HG02798 (cell line): ENCODE measurements around the gene SLC39A7.
A peak's percentile ranks its signal among the peaks of the same experiment; 100 is the strongest.

Source experiments
- ATAC-seq: cut with Tn5 transposase; IDR thresholded peaks from one replicate; pipeline ENCODE4 v1.9.1; 2021; ENCODE audit warnings: mild to moderate bottlenecking; ENCODE audit not compliant: unreplicated experiment, poor library complexity

SLC39A7 gene

DNA sequence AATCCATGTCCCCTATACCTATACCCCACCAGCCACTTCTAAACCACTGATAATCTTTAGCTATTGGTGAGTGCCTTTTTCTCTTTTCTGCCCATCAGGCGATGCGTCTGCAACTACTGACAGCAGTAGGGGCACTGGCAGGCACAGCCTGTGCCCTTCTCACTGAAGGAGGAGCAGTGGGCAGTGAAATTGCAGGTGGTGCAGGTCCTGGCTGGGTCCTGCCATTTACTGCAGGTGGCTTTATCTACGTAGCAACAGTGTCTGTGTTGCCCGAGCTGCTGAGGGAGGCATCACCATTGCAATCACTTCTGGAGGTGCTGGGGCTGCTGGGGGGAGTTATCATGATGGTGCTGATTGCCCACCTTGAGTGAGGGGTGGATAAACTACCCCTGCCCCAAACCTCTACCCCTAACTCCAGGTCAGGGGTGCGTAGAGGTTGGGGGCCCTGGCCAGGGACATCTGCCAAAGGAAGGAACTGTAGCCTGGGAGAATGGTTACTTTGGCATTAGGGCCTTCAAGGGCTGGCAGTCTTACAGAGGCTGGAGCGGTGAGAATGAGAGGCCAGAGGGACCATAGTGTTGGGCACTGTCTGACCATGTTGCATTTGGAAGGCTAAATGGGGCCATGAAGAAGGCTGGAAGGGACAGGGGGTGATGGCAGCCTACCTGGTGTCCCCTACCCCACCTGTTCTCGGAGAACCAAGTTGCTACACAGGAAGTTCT lies 2.9 kb downstream of the SLC39A7 start:
- no peak for ATAC-seq

DNA sequence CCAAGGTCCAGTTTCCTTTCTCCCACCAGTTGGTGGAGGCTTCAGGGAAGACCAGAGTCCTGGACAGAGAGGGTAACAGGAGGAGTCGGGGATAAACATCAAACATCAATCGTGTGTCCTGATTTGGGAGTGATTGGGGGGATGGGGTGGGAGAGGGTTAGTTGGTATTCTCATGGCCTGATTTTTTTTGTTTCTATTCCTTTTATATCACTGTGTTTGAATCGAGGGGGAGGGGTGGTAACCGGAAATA lies 3.4 kb downstream of the SLC39A7 start:
- no peak for ATAC-seq

DNA sequence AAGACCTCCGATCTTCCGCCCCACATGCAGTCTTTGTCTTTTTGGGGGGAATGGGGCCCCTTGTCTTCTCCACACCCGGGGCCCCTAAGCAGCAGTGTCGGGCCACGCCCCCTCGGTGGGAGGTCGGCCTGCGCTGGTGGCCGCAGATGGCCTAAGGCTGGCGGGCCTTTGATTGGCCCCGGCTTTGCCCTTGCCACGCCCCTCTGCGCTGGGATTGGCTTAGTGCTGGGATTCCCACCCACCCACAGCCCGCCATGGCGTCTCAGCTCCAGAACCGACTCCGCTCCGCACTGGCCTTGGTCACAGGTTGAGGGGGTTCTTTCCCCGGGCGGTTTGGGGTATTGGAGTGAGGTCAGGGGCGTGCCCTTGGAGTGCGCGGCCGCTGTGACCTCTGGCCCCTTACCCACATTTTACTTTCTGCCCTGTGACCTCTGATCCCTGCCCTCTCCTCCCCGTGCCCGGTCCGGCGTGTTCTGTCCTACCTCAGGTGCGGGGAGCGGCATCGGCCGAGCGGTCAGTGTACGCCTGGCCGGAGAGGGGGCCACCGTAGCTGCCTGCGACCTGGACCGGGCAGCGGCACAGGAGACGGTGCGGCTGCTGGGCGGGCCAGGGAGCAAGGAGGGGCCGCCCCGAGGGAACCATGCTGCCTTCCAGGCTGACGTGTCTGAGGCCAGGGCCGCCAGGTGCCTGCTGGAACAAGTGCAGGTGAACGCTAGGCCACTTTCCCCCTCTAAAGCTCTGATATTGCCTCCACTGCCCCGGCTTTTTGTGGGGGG lies 3.9 kb downstream of the SLC39A7 start, which contains the start of gene HSD17B8:
Gene HSD17B8 (plus strand): TSS at position 241 of the 776 bp plus-strand sequence. CDS start 14 bp downstream, at position 255.
- peak; percentile 57 for ATAC-seq

- ATAC-seq, result no peak
Measured at GRCh38 chr6:33205191-33206026, 4.7 kb downstream of the SLC39A7 start.

DNA sequence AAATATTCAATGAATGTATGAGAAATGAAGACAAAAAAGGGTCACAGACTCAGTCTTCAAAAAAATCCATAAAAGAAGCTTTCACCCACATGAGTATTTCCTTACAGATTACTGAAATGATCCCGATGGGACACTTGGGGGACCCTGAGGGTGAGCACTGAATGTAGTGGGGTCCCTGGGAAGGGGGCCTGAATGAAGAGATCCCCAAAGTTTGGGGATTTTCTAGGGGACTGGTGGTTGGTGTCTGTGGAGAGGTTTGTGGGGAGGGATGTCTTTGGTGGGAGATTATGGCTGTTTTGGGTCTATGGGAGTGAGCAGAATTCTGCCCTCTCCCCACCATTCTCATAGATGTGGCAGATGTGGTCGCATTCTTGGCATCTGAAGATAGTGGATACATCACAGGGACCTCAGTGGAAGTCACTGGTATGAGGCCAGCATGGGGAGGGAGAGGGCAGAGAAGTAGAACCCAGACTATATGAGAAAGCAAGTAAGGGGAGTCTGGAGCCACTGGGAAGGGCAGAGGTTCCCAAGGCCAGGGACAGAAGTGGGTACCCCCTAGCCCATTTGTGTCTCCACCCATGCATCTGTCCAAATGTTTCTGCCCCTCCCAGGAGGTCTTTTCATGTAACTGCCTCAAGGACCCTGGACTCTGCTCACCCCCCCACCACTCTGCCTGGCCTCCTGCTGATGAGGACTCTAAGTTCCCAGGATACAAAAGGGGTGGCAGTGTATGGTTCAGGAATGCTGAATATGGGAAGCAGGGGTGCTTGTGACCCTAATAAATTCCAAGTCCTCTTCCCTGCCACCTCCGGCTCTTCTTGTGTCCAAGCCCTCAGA lies 5.6 kb downstream of the SLC39A7 start:
- ATAC-seq, result no peak

DNA sequence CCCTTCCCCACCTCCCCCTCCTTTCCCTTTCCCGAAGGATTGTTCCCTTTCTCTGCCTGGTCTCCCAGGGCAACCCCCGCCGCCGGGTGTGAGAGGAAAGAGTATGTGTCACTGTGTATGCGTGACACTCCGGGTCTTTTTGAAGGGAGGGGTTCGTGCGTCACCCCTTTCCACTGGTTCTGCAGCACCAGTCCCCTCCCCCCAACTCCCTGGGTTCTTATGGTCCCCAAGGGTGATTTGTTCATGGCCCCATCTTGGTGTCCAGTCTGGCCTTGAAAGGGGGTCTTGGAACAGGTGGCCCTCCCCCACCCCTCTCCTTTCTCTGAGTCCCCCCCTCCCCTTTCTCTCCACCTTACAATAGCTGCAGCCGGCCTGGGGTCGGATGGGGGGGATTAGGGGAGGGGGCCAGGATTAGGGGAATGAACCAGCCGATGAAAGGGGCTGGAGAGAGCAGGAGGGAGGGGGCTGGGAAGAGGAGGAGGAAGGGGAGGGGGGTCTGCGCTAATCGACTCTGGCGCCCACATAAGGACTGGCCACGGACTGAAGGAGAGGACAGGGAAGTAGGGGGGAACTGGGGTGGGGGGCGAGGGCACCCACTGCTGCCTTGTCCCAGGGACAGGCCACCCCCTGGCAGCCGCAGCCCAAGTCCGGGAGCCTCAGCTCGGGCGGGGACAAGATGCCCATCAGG lies 6.3 kb downstream of the SLC39A7 start:
- ATAC-seq, result no peak

DNA sequence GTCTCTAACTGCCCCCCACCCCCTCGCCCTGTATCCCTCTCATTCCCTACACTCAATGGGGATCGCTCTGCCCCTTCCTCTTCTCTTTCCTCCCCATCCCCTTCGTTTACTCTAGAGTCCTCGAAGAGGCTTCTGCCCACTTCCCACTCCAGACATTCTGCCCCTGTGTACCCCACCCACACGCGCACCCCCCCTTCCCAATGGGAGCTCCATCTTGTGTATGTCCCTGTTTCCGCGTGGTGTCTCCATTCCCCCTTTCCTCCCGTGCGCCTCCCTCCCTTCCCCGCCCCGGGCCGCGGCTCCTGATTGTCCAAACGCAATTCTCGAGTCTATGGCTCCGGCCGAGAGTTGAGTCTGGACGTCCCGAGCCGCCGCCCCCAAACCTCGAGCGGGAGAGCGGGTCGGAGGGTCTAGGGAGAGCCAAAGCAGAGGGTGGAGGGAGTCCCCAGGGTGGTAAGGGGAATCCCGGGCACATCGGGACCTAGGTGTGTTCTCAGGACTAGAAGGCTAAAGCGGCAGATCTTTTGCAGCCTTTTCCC lies 7.0 kb downstream of the SLC39A7 start:
- ATAC-seq, result no peak

- peak; percentile 57 for ATAC-seq
Measured at GRCh38 chr6:33208091-33208967, 7.7 kb downstream of the SLC39A7 start, which contains the start of gene RING1. Gene RING1, plus strand, starts transcription at chr6:33208500. Its CDS starts 323 bp downstream, at chr6:33208823.

DNA sequence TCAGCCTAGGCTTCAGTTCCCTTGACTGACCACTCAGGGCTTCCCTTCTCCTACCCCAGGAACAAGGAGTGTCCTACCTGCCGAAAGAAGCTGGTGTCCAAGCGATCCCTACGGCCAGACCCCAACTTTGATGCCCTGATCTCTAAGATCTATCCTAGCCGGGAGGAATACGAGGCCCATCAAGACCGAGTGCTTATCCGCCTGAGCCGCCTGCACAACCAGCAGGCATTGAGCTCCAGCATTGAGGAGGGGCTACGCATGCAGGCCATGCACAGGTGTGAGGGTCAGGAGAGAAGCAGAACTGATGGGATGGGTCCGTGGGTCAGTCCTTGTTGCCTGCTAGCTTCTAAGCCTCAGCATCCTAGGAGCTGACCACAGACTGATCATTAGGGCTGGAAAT lies 9.2 kb downstream of the SLC39A7 start:
- no peak for ATAC-seq

GRCh38 chr6:33211136-33211535 lies 10.5 kb downstream of the SLC39A7 start:
- ATAC-seq, result no peak

DNA sequence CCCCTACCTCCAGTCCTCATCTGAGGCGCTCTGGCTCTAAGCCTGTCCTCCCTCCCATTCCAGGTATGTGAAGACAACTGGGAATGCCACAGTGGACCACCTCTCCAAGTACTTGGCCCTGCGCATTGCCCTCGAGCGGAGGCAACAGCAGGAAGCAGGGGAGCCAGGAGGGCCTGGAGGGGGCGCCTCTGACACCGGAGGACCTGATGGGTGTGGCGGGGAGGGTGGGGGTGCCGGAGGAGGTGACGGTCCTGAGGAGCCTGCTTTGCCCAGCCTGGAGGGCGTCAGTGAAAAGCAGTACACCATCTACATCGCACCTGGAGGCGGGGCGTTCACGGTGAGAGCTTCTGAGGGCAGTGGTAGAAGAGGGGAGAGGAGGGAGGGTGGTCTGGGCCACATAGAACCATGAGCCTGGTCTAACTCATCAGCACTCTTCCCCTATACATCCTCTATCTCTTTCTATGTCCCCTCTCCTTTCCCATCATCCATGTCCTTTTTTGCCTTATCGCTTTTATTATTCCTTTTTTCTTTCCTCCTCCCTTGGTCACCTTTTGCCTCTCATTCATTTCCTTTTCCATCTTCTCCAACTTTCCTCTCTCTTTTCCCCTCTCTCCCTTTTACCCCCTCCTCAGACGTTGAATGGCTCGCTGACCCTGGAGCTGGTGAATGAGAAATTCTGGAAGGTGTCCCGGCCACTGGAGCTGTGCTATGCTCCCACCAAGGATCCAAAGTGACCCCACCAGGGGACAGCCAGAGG lies 11.2 kb downstream of the SLC39A7 start:
- no peak for ATAC-seq

DNA sequence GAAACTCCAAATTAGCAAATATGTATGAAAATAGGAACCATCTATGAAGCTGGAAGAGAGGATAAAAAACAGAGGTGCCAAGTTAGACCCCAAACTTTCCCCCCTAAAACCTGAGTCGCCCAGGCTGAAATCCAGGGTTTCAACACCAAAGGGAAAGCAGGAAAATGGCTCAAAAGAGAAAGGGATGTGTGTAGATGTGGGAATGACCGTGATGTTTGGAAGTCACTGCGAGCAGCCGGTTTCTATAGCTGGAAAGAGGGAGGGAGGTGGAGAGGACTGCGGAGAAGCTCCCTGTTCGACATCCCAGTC lies 12.1 kb downstream of the SLC39A7 start:
- no peak for ATAC-seq

DNA sequence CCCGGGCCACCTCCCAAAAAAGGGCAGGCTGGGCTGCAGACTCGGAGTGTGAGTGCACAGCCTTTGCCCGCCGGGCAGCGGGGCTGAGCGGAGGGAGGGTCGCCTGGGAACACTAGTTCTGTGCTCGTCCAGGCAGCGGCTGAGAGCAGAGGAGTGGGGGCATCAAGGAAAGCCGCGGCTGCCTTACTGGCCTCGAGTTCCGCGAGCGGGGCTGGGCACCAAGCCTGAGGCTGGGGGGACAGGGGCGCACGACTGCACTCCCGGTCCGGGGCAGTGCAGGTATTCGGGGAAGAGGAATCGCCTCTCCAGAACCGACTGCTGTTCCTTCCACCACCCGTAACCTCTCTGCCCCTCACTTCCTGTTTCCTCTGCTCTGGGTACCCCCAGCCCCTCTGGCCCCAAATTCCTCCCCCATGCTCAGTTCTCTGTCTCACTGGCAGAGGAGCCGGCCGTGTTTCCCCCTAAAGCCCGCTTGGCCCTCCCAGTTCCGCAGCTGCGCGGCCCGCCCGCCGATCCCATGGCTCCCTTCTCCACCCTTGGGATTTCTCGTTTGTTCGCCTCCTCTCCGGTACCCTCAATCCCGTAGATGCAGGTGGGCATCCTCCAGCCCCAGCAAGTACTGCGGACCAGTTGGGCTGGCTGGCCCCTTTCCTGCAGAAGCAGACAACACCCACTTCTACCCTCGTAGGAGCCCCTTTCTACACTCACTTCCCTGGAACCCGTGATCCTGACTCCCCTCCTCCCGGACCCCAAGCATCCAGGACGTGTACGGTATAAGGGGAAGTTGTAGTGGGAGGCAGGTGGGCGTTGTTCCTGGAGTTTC lies 12.7 kb downstream of the SLC39A7 start:
- no peak for ATAC-seq

- ATAC-seq, result no peak
Measured at GRCh38 chr6:33213989-33214335, 13.3 kb downstream of the SLC39A7 start.

DNA sequence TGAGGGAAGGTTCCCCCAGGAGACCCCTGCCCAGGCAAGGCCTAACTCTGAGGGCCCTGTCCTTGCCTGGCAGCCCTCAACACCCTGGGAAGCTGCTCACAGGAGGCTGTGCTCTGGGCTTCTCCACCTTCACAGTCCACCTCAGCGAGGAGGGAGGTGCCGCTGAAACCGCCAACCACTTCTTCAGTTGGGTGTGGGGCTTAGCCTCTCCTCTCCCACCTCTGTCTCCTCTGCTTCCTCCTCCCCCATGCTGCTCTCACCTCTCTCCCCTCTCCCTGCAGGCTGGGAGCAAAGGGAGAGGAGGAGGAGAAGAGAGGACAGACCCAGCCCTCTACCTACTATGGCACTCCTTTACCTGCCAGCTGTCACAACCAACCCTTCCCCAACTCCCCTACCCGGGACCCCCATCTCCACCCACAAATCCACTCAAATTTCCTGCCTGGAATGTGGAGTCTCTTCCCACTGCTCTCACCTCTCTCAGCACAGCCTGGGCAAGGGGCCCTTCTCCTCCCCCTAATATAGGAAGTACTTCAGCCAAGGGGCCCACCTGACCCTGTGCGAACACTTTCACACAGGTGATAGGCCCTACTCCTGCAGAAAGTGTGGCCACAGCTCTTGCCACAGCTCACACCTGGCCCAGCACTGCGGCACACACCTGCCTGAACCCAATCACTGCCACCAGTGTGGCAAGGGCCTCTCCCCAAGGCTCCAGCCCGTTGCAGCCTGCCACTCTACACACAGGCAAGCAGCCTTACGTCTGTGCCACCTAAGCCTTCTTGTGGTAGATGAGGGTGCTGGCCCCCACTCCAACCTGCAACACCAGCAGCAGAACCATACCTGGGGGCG lies 14.8 kb downstream of the SLC39A7 start:
- ATAC-seq, result no peak

DNA sequence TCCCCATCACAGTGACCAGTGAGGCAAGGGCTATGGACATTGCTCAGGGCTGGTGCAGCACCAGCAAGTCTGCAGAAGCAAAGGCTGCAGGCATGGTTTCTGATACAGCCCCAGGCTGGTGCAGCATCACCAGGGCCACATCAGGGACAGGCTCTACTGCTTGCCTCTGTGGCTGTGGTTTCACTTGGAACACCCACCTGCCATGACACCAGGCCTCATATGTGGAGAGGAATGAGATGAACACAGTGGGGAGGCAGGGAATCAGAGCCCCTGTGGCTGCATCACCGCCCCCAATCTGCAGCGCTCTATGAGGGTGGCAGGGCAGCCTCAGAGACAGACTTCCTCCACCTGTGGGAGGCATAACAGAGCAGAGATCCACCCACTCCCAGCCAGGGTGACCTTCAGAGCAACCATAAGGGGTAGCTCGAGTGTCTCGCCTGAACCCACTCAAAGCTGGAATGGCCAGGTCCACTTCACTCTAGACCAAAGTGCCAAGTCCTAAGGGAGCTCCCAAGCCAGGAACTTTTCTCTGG lies 15.5 kb downstream of the SLC39A7 start:
- ATAC-seq, result no peak
